IMR-90 (cell line): ENCODE measurements around the gene CARNS1. TPM values are rescaled to one million over a fixed set of nuclear protein-coding genes. Genes with fewer than 3 reads are reported as not detected.
A peak's percentile ranks its signal among the peaks of the same experiment; 100 is the strongest.

Experiments
- ATAC-seq: fragments of 200-7000 bp; cut with Tn5 transposase; 2 replicates; pipeline ENCODE4 v1.9.1; 2020; ENCODE audit warnings: low read depth, mild to moderate bottlenecking, moderate library complexity
- BruUV-seq: library from RNA; stranded (reverse); fragments of 400-500 nt; replicated peaks from 2 replicates; lab custom pipeline; 2021; lab: Mats Ljungman, UMichigan
- CTCF ChIA-PET: fragments of 300-600 bp; formaldehyde crosslinking; extraction: SDS; loops from one replicate; lab custom pipeline; 2021; ENCODE audit warnings: antibody characterized with exemption; lab: Yijun Ruan, JAX
- POLR2A ChIA-PET: fragments of 300-600 bp; sonication (Branson Sonifier 250); formaldehyde crosslinking; loops from one replicate; lab custom pipeline; 2022; ENCODE audit warnings: antibody characterized with exemption; ENCODE audit not compliant: unreplicated experiment; lab: Charles Lee
- DNase-seq: peaks from one replicate; pipeline ENCODE4 v3.0.0; 2013
- H2AFZ ChIP-seq: replicated peaks from 2 replicates; pipeline ENCODE3; 2013; ENCODE audit warnings: low read length, mild to moderate bottlenecking; ENCODE audit not compliant: poor library complexity
- H2AK5ac ChIP-seq: 2 replicates; pipeline ENCODE4 v1.6.1; 2013; ENCODE audit warnings: low read depth, low read length, inconsistent platforms
- H2AK9ac ChIP-seq: replicated peaks from 2 replicates; pipeline ENCODE3; 2013; ENCODE audit warnings: mild to moderate bottlenecking, low read depth, low read length, moderate library complexity; ENCODE audit not compliant: poor library complexity
- H2BK120ac ChIP-seq: 2 replicates; pipeline ENCODE4 v1.6.1; 2013; ENCODE audit warnings: low read depth, low read length, inconsistent platforms
- H2BK15ac ChIP-seq: 3 replicates; pipeline ENCODE4 v1.6.1; 2013; ENCODE audit warnings: low read depth, low read length, inconsistent platforms
- H2BK20ac ChIP-seq: 2 replicates; pipeline ENCODE4 v1.6.1; 2013; ENCODE audit warnings: low read depth, mild to moderate bottlenecking, inconsistent platforms, low read length, moderate library complexity
- H2BK5ac ChIP-seq: 2 replicates; pipeline ENCODE4 v1.6.1; 2013; ENCODE audit warnings: mild to moderate bottlenecking, low read depth, low read length, inconsistent platforms; ENCODE audit not compliant: poor library complexity, severe bottlenecking
- H3K14ac ChIP-seq: replicated peaks from 2 replicates; pipeline ENCODE4 v1.6.1; 2013; ENCODE audit warnings: low read depth, low read length, inconsistent platforms
- H3K18ac ChIP-seq: 2 replicates; pipeline ENCODE4 v1.6.1; 2013; ENCODE audit warnings: low read depth, low read length, control low read depth
- H3K23ac ChIP-seq: 2 replicates; pipeline ENCODE4 v1.6.1; 2013; ENCODE audit warnings: low read depth, low read length, inconsistent platforms
- H3K27ac ChIP-seq: 2 replicates; pipeline ENCODE4 v1.5.1; 2013; ENCODE audit warnings: mild to moderate bottlenecking, control low read depth, low read length; ENCODE audit not compliant: insufficient read depth
- H3K27me3 ChIP-seq: 2 replicates; pipeline ENCODE4 v1.6.1; 2013; ENCODE audit warnings: low read length; ENCODE audit not compliant: control insufficient read depth, insufficient read depth
- H3K36me3 ChIP-seq: 2 replicates; pipeline ENCODE4 v1.6.1; 2013; ENCODE audit warnings: low read length, mixed read lengths; ENCODE audit not compliant: control insufficient read depth, insufficient read depth
- H3K4ac ChIP-seq: 2 replicates; pipeline ENCODE4 v1.6.1; 2013; ENCODE audit warnings: low read depth, low read length, inconsistent platforms
- H3K4me1 ChIP-seq: 2 replicates; pipeline ENCODE4 v1.6.1; 2013; ENCODE audit warnings: low read length, mixed read lengths; ENCODE audit not compliant: control insufficient read depth, insufficient read depth
- H3K4me2 ChIP-seq: 2 replicates; pipeline ENCODE4 v1.6.1; 2013; ENCODE audit warnings: low read depth, mild to moderate bottlenecking, control low read depth, low read length, moderate library complexity
- H3K4me3 ChIP-seq: 2 replicates; pipeline ENCODE4 v1.5.1; 2013; ENCODE audit warnings: low read depth, mild to moderate bottlenecking, control low read depth, low read length, moderate library complexity; ENCODE audit not compliant: insufficient read depth
- H3K56ac ChIP-seq: 2 replicates; pipeline ENCODE4 v1.6.1; 2013; ENCODE audit warnings: low read length, inconsistent platforms; ENCODE audit not compliant: insufficient read depth; ENCODE audit errors: extremely low read depth
- H3K79me1 ChIP-seq, 2 experiments: 2 replicates each; pipeline ENCODE4 v1.6.1; 2013; ENCODE audit warnings: low read length in 2 of 2, inconsistent platforms in 1 of 2, low read depth in 1 of 2
- H3K9ac ChIP-seq: 2 replicates; pipeline ENCODE4 v1.6.1; 2013; ENCODE audit warnings: low read depth, low read length, control low read depth
- H3K9me1 ChIP-seq: 2 replicates; pipeline ENCODE4 v1.6.1; 2013; ENCODE audit warnings: low read length, inconsistent platforms; ENCODE audit not compliant: insufficient read depth
- H3K9me3 ChIP-seq: 2 replicates; pipeline ENCODE4 v1.6.1; 2013; ENCODE audit warnings: low read length; ENCODE audit not compliant: control insufficient read depth, insufficient read depth
- H4K20me1 ChIP-seq: 2 replicates; pipeline ENCODE4 v1.6.1; 2013; ENCODE audit warnings: low read length, inconsistent platforms; ENCODE audit not compliant: insufficient read depth
- H4K5ac ChIP-seq: 2 replicates; pipeline ENCODE4 v1.6.1; 2013; ENCODE audit warnings: mild to moderate bottlenecking, low read depth, low read length, control low read depth
- H4K8ac ChIP-seq, 2 experiments: 2 replicates each; pipeline ENCODE4 v1.6.1; 2013; ENCODE audit warnings: low read depth in 2 of 2, low read length in 2 of 2, control low read depth in 1 of 2, inconsistent platforms in 1 of 2
- H4K91ac ChIP-seq: 2 replicates; pipeline ENCODE4 v1.6.1; 2013; ENCODE audit warnings: low read depth, low read length, inconsistent platforms; ENCODE audit not compliant: insufficient read depth
- BHLHE40 ChIP-seq: fragments of 150-350 bp; IDR thresholded peaks from 2 replicates; pipeline ENCODE4 v1.6.1; 2016; ENCODE audit warnings: mild to moderate bottlenecking, low read depth, low read length
- CEBPB ChIP-seq: IDR thresholded peaks from 2 replicates; pipeline ENCODE4 v1.6.1; 2012; ENCODE audit warnings: low read depth, low read length, improper control_type of control experiment
- CHD1 ChIP-seq: IDR thresholded peaks from 2 replicates; pipeline ENCODE4 v1.6.1; 2012; ENCODE audit warnings: low read depth, low read length, improper control_type of control experiment
- CTCF ChIP-seq: conservative IDR thresholded peaks from 2 replicates; pipeline ENCODE4 v1.5.1; 2012; ENCODE audit warnings: mild to moderate bottlenecking, low read depth, low read length, improper control_type of control experiment
- FOS ChIP-seq: fragments of 150-350 bp; IDR thresholded peaks from 2 replicates; pipeline ENCODE4 v1.6.1; 2016; ENCODE audit warnings: low read depth, low read length
- MAZ ChIP-seq: IDR thresholded peaks from 2 replicates; pipeline ENCODE4 v1.6.1; 2012; ENCODE audit warnings: low read depth, mild to moderate bottlenecking, low read length, improper control_type of control experiment, moderate library complexity, borderline replicate concordance
- MXI1 ChIP-seq: IDR thresholded peaks from 2 replicates; pipeline ENCODE4 v1.6.1; 2012; ENCODE audit warnings: low read depth, mild to moderate bottlenecking, low read length, moderate library complexity, borderline replicate concordance
- POLR2A ChIP-seq: IDR thresholded peaks from 2 replicates; pipeline ENCODE4 v1.6.1; 2012; ENCODE audit warnings: mild to moderate bottlenecking, low read depth, low read length
- RAD21 ChIP-seq: IDR thresholded peaks from 2 replicates; pipeline ENCODE4 v1.6.1; 2012; ENCODE audit warnings: low read length, improper control_type of control experiment
- RCOR1 ChIP-seq: IDR thresholded peaks from 2 replicates; pipeline ENCODE4 v1.6.1; 2012; ENCODE audit warnings: mild to moderate bottlenecking, low read length, improper control_type of control experiment; ENCODE audit not compliant: insufficient replicate concordance
- RFX5 ChIP-seq: IDR thresholded peaks from 2 replicates; pipeline ENCODE4 v1.8.0; 2012; ENCODE audit warnings: low read depth, mild to moderate bottlenecking, low read length, moderate library complexity
- SMC3 ChIP-seq: fragments of 150-350 bp; IDR thresholded peaks from 2 replicates; pipeline ENCODE4 v1.6.1; 2016; ENCODE audit warnings: low read depth, mild to moderate bottlenecking, antibody characterized with exemption, low read length, moderate library complexity
- WGBS, 2 experiments: methylation state at CpG; one replicate each; pipeline versions ENCODE4 v1.1.5 to v1.1.7; 2013; ENCODE audit warnings: missing lambda C conversion rate in 2 of 2; ENCODE audit not compliant: insufficient read length in 1 of 2; ENCODE audit errors: extremely low coverage in 2 of 2; 5-methylcytosine and 5-hydroxymethylcytosine counted together
- dilution Hi-C: fragments of 300-500 bp; cut with HindIII; formaldehyde crosslinking; loops from one replicate; pipeline ENCODE4 v1.14.3; 2018; ENCODE audit warnings: low sequenced_read_pairs; ENCODE audit not compliant: unreplicated experiment
- in situ Hi-C: fragments of 300-500 bp; cut with MboI; formaldehyde crosslinking; loops from 3 replicates; pipeline ENCODE4 v1.14.3; 2019; ENCODE audit warnings: low sequenced_read_pairs, inconsistent platforms, mixed read lengths
- intact Hi-C: fragments of 100-400 bp; cut with micrococcal nuclease; formaldehyde crosslinking; loops from 2 replicates; pipeline ENCODE4 v1.10.0; 2022
- polyA plus RNA-seq, 3 experiments: library from polyadenylated mRNA; depleted of rRNA; stranded (reverse); fragments of >200 nt; gene quantifications; 2 replicates each; pipeline ENCODE4 v1.2.3, GENCODE V29; 2012; ENCODE audit warnings: low replicate concordance in 1 of 3
- total RNA-seq: library from RNA; depleted of rRNA; stranded (reverse); fragments of >200 nt; gene quantifications from 2 replicates; pipeline ENCODE4 v1.2.3, GENCODE V29; 2012
- TF ChIP-seq, protein P1 (sequence below): fragments of 150-350 bp; IDR thresholded peaks from 2 replicates; pipeline ENCODE4 v1.6.1; 2016; ENCODE audit warnings: low read depth, mild to moderate bottlenecking, low read length, moderate library complexity, borderline replicate concordance
- TF ChIP-seq, protein P2 (sequence below): fragments of 150-350 bp; IDR thresholded peaks from 2 replicates; pipeline ENCODE4 v1.6.1; 2017; ENCODE audit warnings: mild to moderate bottlenecking, antibody characterized with exemption, low read length, low read depth

The CARNS1 gene
- total and polyA plus RNA-seq, 2 of the 4 experiments (the other 2 are of a cell fraction), result under 0.01 to 0.32 TPM

DNA sequence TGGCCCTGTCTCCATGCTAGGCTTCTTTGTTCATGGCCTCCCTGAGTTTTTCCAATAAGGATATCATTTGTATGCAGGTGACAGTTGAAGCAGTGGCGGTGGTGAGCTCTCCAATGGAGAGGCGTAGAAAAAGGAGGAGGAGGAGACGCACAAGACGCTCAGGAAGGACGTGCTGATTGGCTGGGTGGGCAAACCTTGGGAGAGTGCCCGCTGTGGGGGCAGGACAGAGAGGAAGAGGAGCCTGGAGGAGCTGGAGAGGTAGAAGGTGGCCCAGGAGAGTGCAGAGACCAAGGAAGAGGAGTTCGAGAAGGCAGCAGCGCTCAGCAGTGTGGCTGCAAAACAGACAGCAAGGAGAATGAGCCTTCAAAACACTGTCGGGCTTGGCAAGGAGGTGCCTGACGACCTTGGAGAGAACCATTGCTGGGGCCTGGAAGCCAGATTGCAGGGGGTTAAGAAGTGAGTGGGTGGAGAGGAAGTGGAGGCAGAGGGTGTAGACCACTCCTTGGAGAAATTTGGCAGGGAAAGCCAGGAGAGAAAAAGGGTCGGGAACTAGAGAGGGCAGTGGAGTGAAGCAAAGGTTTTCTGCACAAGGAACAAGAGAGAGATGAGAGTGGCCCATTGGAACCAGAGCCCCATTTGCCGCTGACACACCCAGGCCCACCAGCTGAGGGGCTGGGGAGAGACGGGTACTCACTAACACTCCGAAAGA lies 49.6 kb upstream of the CARNS1 start:
- H2AK5ac ChIP-seq, result peak overlapping the region; percentile 74; the same call in 1 of the 2 replicates
- 0 out of 2 replicates have a peak overlapping the region, but pooled peaks have one; percentile 20 for H3K9ac ChIP-seq
- intact Hi-C loops (no loop called here), dilution Hi-C loops (no loop called here), in situ Hi-C loops (no loop called here)
- H3K14ac ChIP-seq, result peak overlapping the region; percentile 60
- H3K27ac ChIP-seq, result peak overlapping the region; percentile 80; the same call in 1 of the 2 replicates
- peaks cover 41% of the 10 kb centered on the region for H3K9me1 ChIP-seq
- peaks cover 8 to 68% of the 10 kb centered on the region in 2 experiments; a peak in 3 of 4 replicates for H3K79me1 ChIP-seq
- peak overlapping the region; percentile 81 for H4K91ac ChIP-seq
- DNase-seq (no peak), ATAC-seq (no peak)
- H3K9me3 ChIP-seq, result no peaks in the 10 kb centered on the region
- peak overlapping the region; percentile 80 for H2AK9ac ChIP-seq
- H2BK120ac ChIP-seq, result peak overlapping the region; percentile 73
- peaks cover 42% of the 10 kb centered on the region for H3K4me1 ChIP-seq
- no peak overlapping the region for H3K56ac ChIP-seq
- no peak overlapping the region for H2AFZ ChIP-seq
- peak overlapping the region; percentile 52; the same call in 1 of the 2 replicates for H3K23ac ChIP-seq
- H3K36me3 ChIP-seq, result peaks cover 26% of the 10 kb centered on the region
- H3K27me3 ChIP-seq, result no peaks in the 10 kb centered on the region
- H3K18ac ChIP-seq, result peak overlapping the region; percentile 50
- no TSS peak for BruUV-seq
- peak overlapping the region; percentile 26; the same call in 1 of the 3 replicates for H2BK15ac ChIP-seq
- ChIA-PET CTCF (no interaction called here), POLR2A (no interaction called here)
- H2BK20ac ChIP-seq, result peak overlapping the region; percentile 26; the same call in 1 of the 2 replicates
- H2BK5ac ChIP-seq, result peak overlapping the region; percentile 47
- peak overlapping the region; percentile 56 for H3K4me2 ChIP-seq
- no peak overlapping the region for H3K4me3 ChIP-seq
- peak overlapping the region; percentile 81 for H4K5ac ChIP-seq
- 45% methylated on average over 6 of the region's 14 CpGs; no CpG with 5 or more reads in 1 of the 2 experiments for whole genome bisulfite sequencing, 2 experiments
- peak overlapping the region; percentile 0 to 71; a peak in 3 of 4 replicates for H4K8ac ChIP-seq
- peak overlapping the region; percentile 87 for H3K4ac ChIP-seq
- H4K20me1 ChIP-seq, result peaks cover 55% of the 10 kb centered on the region
- TF ChIP-seq BHLHE40 (no peak), CEBPB (no peak), CTCF (no peak), FOS (no peak), POLR2A (no peak), MAZ (no peak), RAD21 (no peak), RCOR1 (no peak), MXI1 (no peak), SMC3 (no peak), CHD1 (no peak), RFX5 (no peak)
- TF ChIP-seq, protein P1, sequence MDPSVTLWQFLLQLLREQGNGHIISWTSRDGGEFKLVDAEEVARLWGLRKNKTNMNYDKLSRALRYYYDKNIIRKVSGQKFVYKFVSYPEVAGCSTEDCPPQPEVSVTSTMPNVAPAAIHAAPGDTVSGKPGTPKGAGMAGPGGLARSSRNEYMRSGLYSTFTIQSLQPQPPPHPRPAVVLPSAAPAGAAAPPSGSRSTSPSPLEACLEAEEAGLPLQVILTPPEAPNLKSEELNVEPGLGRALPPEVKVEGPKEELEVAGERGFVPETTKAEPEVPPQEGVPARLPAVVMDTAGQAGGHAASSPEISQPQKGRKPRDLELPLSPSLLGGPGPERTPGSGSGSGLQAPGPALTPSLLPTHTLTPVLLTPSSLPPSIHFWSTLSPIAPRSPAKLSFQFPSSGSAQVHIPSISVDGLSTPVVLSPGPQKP, result no peak
- TF ChIP-seq, protein P2, sequence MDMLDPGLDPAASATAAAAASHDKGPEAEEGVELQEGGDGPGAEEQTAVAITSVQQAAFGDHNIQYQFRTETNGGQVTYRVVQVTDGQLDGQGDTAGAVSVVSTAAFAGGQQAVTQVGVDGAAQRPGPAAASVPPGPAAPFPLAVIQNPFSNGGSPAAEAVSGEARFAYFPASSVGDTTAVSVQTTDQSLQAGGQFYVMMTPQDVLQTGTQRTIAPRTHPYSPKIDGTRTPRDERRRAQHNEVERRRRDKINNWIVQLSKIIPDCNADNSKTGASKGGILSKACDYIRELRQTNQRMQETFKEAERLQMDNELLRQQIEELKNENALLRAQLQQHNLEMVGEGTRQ, result no peak
